Endodermal cell (in vitro differentiated cells): Measurements from ENCODE around the gene ANKMY1. TPM values are rescaled to one million over a fixed set of nuclear protein-coding genes. Genes with fewer than 3 reads are reported as not detected.

Experiments used
- DNase-seq: peaks from one replicate; pipeline ENCODE4 v3.0.0-alpha.2; 2017
- H3K27ac ChIP-seq: 2 replicates; pipeline ENCODE4 v1.5.1; 2013; ENCODE audit warnings: mild to moderate bottlenecking, low read depth, low read length, moderate library complexity
- H3K27me3 ChIP-seq: 2 replicates; pipeline ENCODE4 v1.6.1; 2013; ENCODE audit warnings: mild to moderate bottlenecking, low read length, moderate library complexity; ENCODE audit not compliant: insufficient read depth, control insufficient read depth, poor library complexity, severe bottlenecking
- H3K36me3 ChIP-seq: 2 replicates; pipeline ENCODE4 v1.7.0; 2013; ENCODE audit warnings: mild to moderate bottlenecking, low read length, moderate library complexity; ENCODE audit not compliant: control insufficient read depth, insufficient read depth
- H3K4me1 ChIP-seq: one replicate; pipeline ENCODE4 v1.7.0; 2013; ENCODE audit warnings: low read length; ENCODE audit not compliant: control insufficient read depth, insufficient read depth
- H3K4me3 ChIP-seq: 2 replicates; pipeline ENCODE4 v1.5.1; 2013; ENCODE audit warnings: mild to moderate bottlenecking, low read length, moderate library complexity
- H3K9ac ChIP-seq: 2 replicates; pipeline ENCODE4 v1.6.1; 2013; ENCODE audit warnings: mild to moderate bottlenecking, low read length, moderate library complexity; ENCODE audit not compliant: poor library complexity, severe bottlenecking; ENCODE audit errors: extremely low read depth
- H3K9me3 ChIP-seq: 2 replicates; pipeline ENCODE4 v1.6.1; 2013; ENCODE audit warnings: mild to moderate bottlenecking, low read length, moderate library complexity; ENCODE audit not compliant: control insufficient read depth
- H3K27ac Mint-ChIP-seq: 2 replicates; pipeline ENCODE4 v1.8.0; 2020; ENCODE audit warnings: mixed read lengths
- H3K27me3 Mint-ChIP-seq: 2 replicates; pipeline ENCODE4 v1.8.0; 2021; ENCODE audit warnings: mild to moderate bottlenecking, mixed read lengths; ENCODE audit not compliant: insufficient read depth
- H3K36me3 Mint-ChIP-seq: 2 replicates; pipeline ENCODE4 v1.8.0; 2020; ENCODE audit warnings: low read depth, mixed read lengths
- H3K4me1 Mint-ChIP-seq: 2 replicates; pipeline ENCODE4 v1.8.0; 2020; ENCODE audit warnings: mixed read lengths
- H3K4me3 Mint-ChIP-seq: 2 replicates; pipeline ENCODE4 v1.8.0; 2020; ENCODE audit warnings: mild to moderate bottlenecking, moderate library complexity, mixed read lengths
- H3K9me3 Mint-ChIP-seq: 2 replicates; pipeline ENCODE4 v1.8.0; 2020; ENCODE audit warnings: mild to moderate bottlenecking, mixed read lengths
- CTCF ChIP-seq: fragments of 200-600 bp; sonication (generic); conservative IDR thresholded peaks from 2 replicates; pipeline ENCODE4 v1.5.0; 2021; ENCODE audit warnings: antibody characterized with exemption, mild to moderate bottlenecking
- WGBS, 2 experiments: methylation state at CpG; one replicate each; pipeline versions ENCODE4 v1.1.5 to v1.1.7; 2013; ENCODE audit warnings: missing lambda C conversion rate in 2 of 2, mixed read lengths in 1 of 2; ENCODE audit not compliant: insufficient coverage in 1 of 2, insufficient read length in 1 of 2; 5-methylcytosine and 5-hydroxymethylcytosine counted together
- total RNA-seq, 2 donors: library from RNA; stranded (reverse); fragmentation: NEBNext Ultra II Directional in 1 of 2; extraction: Animal tissue kit (Norgen Biotek cat#: 25700) in 1 of 2; gene quantifications; 2 replicates in 1 of 2; 3 replicates in 1 of 2; pipeline ENCODE4 v1.2.1, GENCODE V29; 2021

The ANKMY1 gene
- total RNA-seq, 2 donors from 2014 or later: 7.4 to 13.3 TPM

DNA sequence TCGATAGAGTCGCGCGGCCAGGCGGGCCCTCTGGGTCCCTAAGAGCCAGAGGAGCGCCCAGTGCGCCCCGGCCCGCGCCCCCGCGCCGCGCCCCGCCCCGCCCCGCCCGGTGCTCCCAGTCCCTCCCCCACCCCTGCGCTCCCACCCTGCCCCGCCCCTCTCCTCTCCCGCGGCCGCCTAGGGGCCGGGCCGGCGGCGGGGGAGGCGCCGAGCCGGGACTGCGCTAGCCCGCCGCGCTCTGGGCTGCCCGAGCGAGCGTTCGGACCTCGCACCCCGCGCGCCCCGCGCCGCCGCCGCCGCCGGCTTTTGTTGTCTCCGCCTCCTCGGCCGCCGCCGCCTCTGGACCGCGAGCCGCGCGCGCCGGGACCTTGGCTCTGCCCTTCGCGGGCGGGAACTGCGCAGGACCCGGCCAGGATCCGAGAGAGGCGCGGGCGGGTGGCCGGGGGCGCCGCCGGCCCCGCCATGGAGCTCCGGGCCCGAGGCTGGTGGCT lies 122.3 kb downstream of the ANKMY1 start, which contains the start of gene GPC1:
Gene GPC1, plus strand, starts transcription at position 207 of the 491 bp plus-strand sequence. Its CDS starts 256 bp downstream, at position 463.
- peaks cover 14% of the 10 kb centered on the region for H3K27me3 ChIP-seq
- H3K36me3 ChIP-seq: no peaks in the 10 kb centered on the region
- Mint-ChIP-seq H3K9me3 (no peaks in the 10 kb centered on the region), H3K27me3 (peaks cover 47% of the 10 kb centered on the region), H3K27ac (peak within 1 kb of the TSS; percentile 87), H3K4me1 (no peaks in the 10 kb centered on the region), H3K4me3 (peak within 1 kb of the TSS; percentile 80), H3K36me3 (peaks cover 2% of the 10 kb centered on the region)
- H3K9me3 ChIP-seq: no peaks in the 10 kb centered on the region
- no peaks in the 10 kb centered on the region for H3K4me1 ChIP-seq
- peak within 1 kb of the TSS; percentile 29 for H3K27ac ChIP-seq
- peak; percentile 89 for DNase-seq
- TF ChIP-seq CTCF: no peak
- H3K9ac ChIP-seq: peak within 1 kb of the TSS; percentile 51
- 0% methylated on average over 34 to 72 of the region's 77 CpGs for WGBS, 2 experiments
- peak within 1 kb of the TSS; percentile 84 for H3K4me3 ChIP-seq

DNA sequence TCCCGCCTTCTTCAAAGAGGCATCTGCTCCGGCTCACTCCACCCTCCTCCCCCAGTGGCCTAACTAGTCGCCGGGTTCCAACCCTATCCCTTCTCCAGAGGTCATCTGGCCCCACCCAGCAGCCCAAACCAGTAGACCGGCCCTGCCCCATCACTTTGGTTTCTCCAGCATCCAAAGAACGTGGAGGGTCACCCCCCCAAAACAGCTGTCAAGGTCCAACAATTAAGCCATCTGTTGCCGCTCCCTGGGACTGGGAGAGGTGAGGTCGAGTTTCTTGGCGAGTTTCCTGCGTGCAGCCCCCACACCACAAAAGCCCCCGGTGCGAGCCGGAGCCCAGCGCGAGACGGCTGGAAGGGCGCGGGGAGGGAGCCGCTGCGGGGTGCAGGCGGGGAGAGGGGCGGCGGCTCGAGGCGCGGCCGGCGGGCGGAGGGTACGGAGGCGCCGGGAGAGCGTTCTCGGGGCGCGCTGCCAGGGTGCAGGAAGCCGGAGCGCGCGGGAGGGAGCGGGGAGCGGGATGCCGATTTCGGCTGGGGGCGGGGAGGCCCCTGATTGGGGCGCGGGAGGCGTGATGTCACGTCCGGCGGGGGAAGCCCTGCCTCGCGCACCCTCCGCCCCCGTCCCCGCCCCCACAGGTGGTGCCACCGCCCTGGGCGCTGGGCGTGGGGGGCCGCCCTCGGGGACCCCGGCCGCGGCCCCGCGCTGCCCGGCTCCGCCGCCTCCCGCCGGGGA lies 122.9 kb downstream of the ANKMY1 start:
- Histone ChIP-seq H3K27ac (peak overlapping the region; percentile 29), H3K4me3 (peak overlapping the region; percentile 84), H3K27me3 (peaks cover 14% of the 10 kb centered on the region), H3K9ac (no peak overlapping the region), H3K36me3 (no peaks in the 10 kb centered on the region), H3K9me3 (no peaks in the 10 kb centered on the region), H3K4me1 (no peaks in the 10 kb centered on the region)
- Mint-ChIP-seq H3K27ac (peak overlapping the region; percentile 87), H3K9me3 (no peaks in the 10 kb centered on the region), H3K4me3 (peak overlapping the region; percentile 80), H3K36me3 (peaks cover 2% of the 10 kb centered on the region), H3K4me1 (no peaks in the 10 kb centered on the region), H3K27me3 (peaks cover 47% of the 10 kb centered on the region)
- TF ChIP-seq CTCF: no peak
- WGBS, 2 experiments: 2% methylated on average over 10 to 71 of the region's 71 CpGs
- DNase-seq: peak; percentile 94

- DNase-seq: no peak
- no peaks in the 10 kb centered on the region for H3K4me1 Mint-ChIP-seq
- H3K36me3 ChIP-seq: no peaks in the 10 kb centered on the region
- H3K27ac ChIP-seq: no peak overlapping the region
- H3K27me3 Mint-ChIP-seq: peaks cover 47% of the 10 kb centered on the region
- H3K27ac Mint-ChIP-seq: no peak overlapping the region
- peaks cover 14% of the 10 kb centered on the region for H3K27me3 ChIP-seq
- peak overlapping the region; percentile 80 for H3K4me3 Mint-ChIP-seq
- H3K9me3 ChIP-seq: no peaks in the 10 kb centered on the region
- WGBS, 2 experiments: 87 to 96% methylated on average over 10 to 16 of the region's 16 CpGs
- TF ChIP-seq CTCF: no peak
- H3K9me3 Mint-ChIP-seq: no peaks in the 10 kb centered on the region
- H3K4me3 ChIP-seq: peak overlapping the region; percentile 84
- peaks cover 2% of the 10 kb centered on the region for H3K36me3 Mint-ChIP-seq
- no peak overlapping the region for H3K9ac ChIP-seq
- H3K4me1 ChIP-seq: no peaks in the 10 kb centered on the region
Observed at GRCh38 chr2:240433973-240434727, 123.6 kb downstream of the ANKMY1 start.
